ENCODE measurements around the gene GGT1.
"Not testable (repeated sequence)": the region's sequence is repeated elsewhere in the genome, so short reads cannot be mapped to it uniquely, and the experiment has no call there.

Gene GGT1

GRCh38 chr22:24599958-24600715 is 2.9 kb upstream of the GGT1 start:
- DNase-seq (ENCODE audit: low spot score) = not testable (repeated sequence)

- no peak for DNase-seq (ENCODE audit: low spot score)
Observed at GRCh38 chr22:24601217-24602104, 1.5 kb upstream of the GGT1 start.

GRCh38 chr22:24602105-24602749 is 766 bp upstream of the GGT1 start:
- not testable (repeated sequence) for DNase-seq (ENCODE audit: low spot score)

GRCh38 chr22:24603770-24604629 is 1.0 kb downstream of the GGT1 start:
- not testable (repeated sequence) for DNase-seq (ENCODE audit: low spot score)

GRCh38 chr22:24606340-24606739 is 3.3 kb downstream of the GGT1 start:
- not testable (repeated sequence) for DNase-seq (ENCODE audit: low spot score)

GRCh38 chr22:24607429-24607983 is 4.5 kb downstream of the GGT1 start:
- DNase-seq (ENCODE audit: low spot score) = not testable (repeated sequence)

- DNase-seq (ENCODE audit: low spot score) = not testable (repeated sequence)
Observed at GRCh38 chr22:24608327-24608726, 5.3 kb downstream of the GGT1 start.

GRCh38 chr22:24609888-24610287 is 6.9 kb downstream of the GGT1 start:
- DNase-seq (ENCODE audit: low spot score) = not testable (repeated sequence)

GRCh38 chr22:24614794-24615193 is 11.8 kb downstream of the GGT1 start:
- DNase-seq (ENCODE audit: low spot score) = not testable (repeated sequence)

GRCh38 chr22:24621244-24621643 is 18.3 kb downstream of the GGT1 start:
- not testable (repeated sequence) for DNase-seq (ENCODE audit: low spot score)

GRCh38 chr22:24622596-24622995 is 19.6 kb downstream of the GGT1 start:
- not testable (repeated sequence) for DNase-seq (ENCODE audit: low spot score)

- DNase-seq (ENCODE audit: low spot score) = not testable (repeated sequence)
Observed at GRCh38 chr22:24627911-24628310, 24.9 kb downstream of the GGT1 start.

- not testable (repeated sequence) for DNase-seq (ENCODE audit: low spot score)
Observed at GRCh38 chr22:24629069-24629468, 26.1 kb downstream of the GGT1 start.

- not testable (repeated sequence) for DNase-seq (ENCODE audit: low spot score)
Observed at GRCh38 chr22:24630812-24631427, 27.9 kb downstream of the GGT1 start.

GRCh38 chr22:24631430-24632122 is 28.6 kb downstream of the GGT1 start:
- DNase-seq (ENCODE audit: low spot score) = not testable (repeated sequence)

- DNase-seq (ENCODE audit: low spot score) = not testable (repeated sequence)
Observed at GRCh38 chr22:24632642-24633041, 29.6 kb downstream of the GGT1 start.

GRCh38 chr22:24633231-24634023 is 30.4 kb downstream of the GGT1 start:
- DNase-seq (ENCODE audit: low spot score) = not testable (repeated sequence)

GRCh38 chr22:24634776-24635389 is 31.9 kb downstream of the GGT1 start:
- DNase-seq (ENCODE audit: low spot score) = not testable (repeated sequence)

- not testable (repeated sequence) for DNase-seq (ENCODE audit: low spot score)
Observed at GRCh38 chr22:24636513-24636912, 33.5 kb downstream of the GGT1 start.
